KMS-11 (cell line): Measurements from ENCODE around the gene INTS2.
"Not testable (repeated sequence)": the region's sequence is repeated elsewhere in the genome, so short reads cannot be mapped to it uniquely, and the experiment has no call there.

Experiments used
- H2AFZ ChIP-seq: fragments of 200-600 bp; sonication (generic); 2 replicates; pipeline ENCODE4 v1.6.1; 2016; ENCODE audit warnings: antibody characterized with exemption, mixed run types, low read depth
- H3K27ac ChIP-seq: fragments of 200-600 bp; sonication (generic); 2 replicates; pipeline ENCODE4 v1.6.1; 2016; ENCODE audit warnings: mild to moderate bottlenecking, mixed run types
- H3K27me3 ChIP-seq: fragments of 200-600 bp; sonication (generic); 2 replicates; pipeline ENCODE4 v1.6.1; 2017; ENCODE audit warnings: mild to moderate bottlenecking, low read depth, mixed run types, moderate library complexity; ENCODE audit not compliant: insufficient read depth
- H3K36me3 ChIP-seq: fragments of 200-600 bp; sonication (generic); 2 replicates; pipeline ENCODE4 v1.6.1; 2017; ENCODE audit warnings: mild to moderate bottlenecking, mixed run types; ENCODE audit not compliant: insufficient read depth
- H3K4me1 ChIP-seq: fragments of 200-600 bp; sonication (generic); 2 replicates; pipeline ENCODE4 v1.6.1; 2016; ENCODE audit warnings: mild to moderate bottlenecking, low read depth, mixed run types; ENCODE audit not compliant: poor library complexity, severe bottlenecking
- H3K4me2 ChIP-seq: fragments of 200-600 bp; sonication (generic); 2 replicates; pipeline ENCODE4 v1.7.0; 2016; ENCODE audit warnings: mild to moderate bottlenecking, mixed run types
- H3K4me3 ChIP-seq: fragments of 200-600 bp; sonication (generic); IDR thresholded peaks from 2 replicates; pipeline ENCODE4 v1.6.1; 2017; ENCODE audit warnings: low read depth, low read length, mixed read lengths; ENCODE audit not compliant: insufficient read depth
- H3K79me2 ChIP-seq: fragments of 200-600 bp; sonication (generic); 2 replicates; pipeline ENCODE4 v1.6.1; 2016; ENCODE audit warnings: low read depth, mixed run types; ENCODE audit not compliant: insufficient read depth
- H3K9ac ChIP-seq: fragments of 200-600 bp; sonication (generic); 2 replicates; pipeline ENCODE4 v1.6.1; 2016; ENCODE audit warnings: mild to moderate bottlenecking, mixed run types
- H4K20me1 ChIP-seq: fragments of 200-600 bp; sonication (generic); 2 replicates; pipeline ENCODE4 v1.6.1; 2016; ENCODE audit warnings: mild to moderate bottlenecking, mixed run types; ENCODE audit not compliant: insufficient read depth
- TF ChIP-seq, protein P1 (sequence below): fragments of 200-600 bp; sonication (generic); conservative IDR thresholded peaks from 2 replicates; pipeline ENCODE4 v1.6.1; 2017; ENCODE audit warnings: low read depth, mild to moderate bottlenecking, antibody characterized with exemption, low read length, moderate library complexity, mixed read lengths

Gene INTS2

DNA sequence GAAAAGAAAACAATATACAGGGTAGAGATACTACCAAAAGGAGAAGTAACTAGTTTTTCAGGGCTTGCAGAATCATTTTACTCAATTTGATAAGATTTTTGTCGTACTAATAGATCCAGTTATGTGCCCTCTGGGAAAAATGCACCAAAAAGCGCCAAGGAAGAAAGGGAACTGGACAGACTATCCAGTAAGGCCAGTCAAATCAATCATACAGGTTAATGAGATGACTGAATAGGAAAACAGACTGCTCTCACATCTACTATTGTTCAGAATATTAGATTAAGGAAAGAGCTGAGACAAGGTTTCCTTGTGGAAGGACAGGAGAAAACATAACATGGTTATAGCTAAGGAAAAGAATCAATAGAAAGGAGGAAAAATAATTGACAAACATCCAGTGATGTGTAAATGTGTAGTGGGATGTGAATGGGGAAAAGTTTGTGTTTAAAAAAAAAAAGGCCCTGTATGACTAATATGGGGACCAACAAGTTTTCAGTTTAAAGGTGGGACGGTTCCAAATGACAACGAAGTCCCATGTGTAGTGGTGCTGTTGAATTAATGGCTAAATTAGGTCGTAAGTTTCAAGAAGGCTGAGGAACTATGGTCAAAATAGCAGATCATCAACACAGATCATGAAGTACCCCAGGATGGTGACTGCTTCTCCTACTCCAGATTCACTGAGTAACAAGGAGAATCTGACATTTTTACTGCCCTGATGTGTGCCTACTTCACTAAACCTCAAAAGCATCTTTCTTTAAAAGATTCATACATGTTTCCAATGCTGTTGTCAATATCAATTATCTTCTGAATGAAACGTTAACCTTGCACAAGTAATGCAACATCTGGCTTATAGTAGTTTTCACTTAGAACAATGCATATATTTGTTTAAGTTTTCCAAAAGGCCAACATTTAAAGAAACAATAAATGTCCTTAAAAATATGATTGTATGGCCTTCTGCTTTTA, 105.2 kb downstream of the INTS2 start:
- TF ChIP-seq, protein P1, sequence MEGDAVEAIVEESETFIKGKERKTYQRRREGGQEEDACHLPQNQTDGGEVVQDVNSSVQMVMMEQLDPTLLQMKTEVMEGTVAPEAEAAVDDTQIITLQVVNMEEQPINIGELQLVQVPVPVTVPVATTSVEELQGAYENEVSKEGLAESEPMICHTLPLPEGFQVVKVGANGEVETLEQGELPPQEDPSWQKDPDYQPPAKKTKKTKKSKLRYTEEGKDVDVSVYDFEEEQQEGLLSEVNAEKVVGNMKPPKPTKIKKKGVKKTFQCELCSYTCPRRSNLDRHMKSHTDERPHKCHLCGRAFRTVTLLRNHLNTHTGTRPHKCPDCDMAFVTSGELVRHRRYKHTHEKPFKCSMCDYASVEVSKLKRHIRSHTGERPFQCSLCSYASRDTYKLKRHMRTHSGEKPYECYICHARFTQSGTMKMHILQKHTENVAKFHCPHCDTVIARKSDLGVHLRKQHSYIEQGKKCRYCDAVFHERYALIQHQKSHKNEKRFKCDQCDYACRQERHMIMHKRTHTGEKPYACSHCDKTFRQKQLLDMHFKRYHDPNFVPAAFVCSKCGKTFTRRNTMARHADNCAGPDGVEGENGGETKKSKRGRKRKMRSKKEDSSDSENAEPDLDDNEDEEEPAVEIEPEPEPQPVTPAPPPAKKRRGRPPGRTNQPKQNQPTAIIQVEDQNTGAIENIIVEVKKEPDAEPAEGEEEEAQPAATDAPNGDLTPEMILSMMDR: no peak
- Histone ChIP-seq H3K79me2 (no peaks in the 10 kb centered on the region), H3K27ac (no peak overlapping the region), H2AFZ (no peak overlapping the region), H3K4me3 (no peak overlapping the region), H4K20me1 (0 out of 2 replicates have a peak, but pooled peaks cover 6% of the 10 kb centered on the region), H3K9ac (no peak overlapping the region), H3K36me3 (no peaks in the 10 kb centered on the region), H3K4me1 (peaks cover 10% of the 10 kb centered on the region), H3K4me2 (no peak overlapping the region), H3K27me3 (no peaks in the 10 kb centered on the region)

DNA sequence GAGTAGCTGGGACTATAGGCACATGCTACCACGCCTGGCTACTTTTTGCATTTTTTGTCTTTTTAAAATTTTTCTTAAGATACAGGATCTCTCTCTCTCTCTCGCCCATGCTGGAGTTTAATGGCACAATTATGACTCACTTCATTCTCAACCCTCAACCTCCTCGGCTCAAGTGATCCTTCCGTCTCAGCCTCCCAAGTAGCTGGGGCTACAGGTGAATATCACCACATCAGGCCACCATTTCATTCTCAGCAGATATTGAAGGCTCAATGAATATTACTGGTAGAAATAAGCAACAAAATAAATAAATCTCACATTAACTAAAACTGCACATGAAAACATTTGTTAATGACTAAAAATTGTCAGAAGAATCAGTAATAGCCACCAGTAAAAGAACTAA, 106.1 kb downstream of the INTS2 start:
- H3K4me2 ChIP-seq: no peak overlapping the region
- TF ChIP-seq, protein P1: no peak
- H3K4me3 ChIP-seq: no peak overlapping the region
- peaks cover 10% of the 10 kb centered on the region for H3K4me1 ChIP-seq
- H3K9ac ChIP-seq: no peak overlapping the region
- H3K27ac ChIP-seq: no peak overlapping the region
- H2AFZ ChIP-seq: no peak overlapping the region
- H3K36me3 ChIP-seq: no peaks in the 10 kb centered on the region
- no peaks in the 10 kb centered on the region for H3K79me2 ChIP-seq
- H3K27me3 ChIP-seq: no peaks in the 10 kb centered on the region
- H4K20me1 ChIP-seq: 0 out of 2 replicates have a peak, but pooled peaks cover 6% of the 10 kb centered on the region

DNA sequence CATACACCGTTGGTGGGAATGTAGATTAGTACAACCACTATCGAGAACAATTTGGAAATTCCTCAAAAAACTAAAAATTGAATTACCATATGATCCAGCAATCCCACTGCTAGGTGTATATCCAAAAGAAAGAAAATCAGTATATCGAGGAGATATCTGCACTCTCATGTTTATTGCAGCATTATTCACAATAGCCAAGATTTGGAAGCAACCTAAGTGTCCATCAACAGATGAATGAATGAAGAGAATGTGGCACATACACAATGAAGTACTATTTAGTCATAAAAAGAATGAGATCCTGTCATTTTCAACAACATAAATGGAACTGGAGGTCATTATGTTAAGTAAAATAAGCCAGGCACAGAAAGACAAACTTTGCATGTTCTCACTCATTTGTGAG, 108.5 kb downstream of the INTS2 start:
- H3K27me3 ChIP-seq, H3K4me2 ChIP-seq, H3K9ac ChIP-seq, H4K20me1 ChIP-seq, H3K4me1 ChIP-seq, H3K36me3 ChIP-seq, H3K4me3 ChIP-seq, H3K27ac ChIP-seq, H3K79me2 ChIP-seq, H2AFZ ChIP-seq: not testable (repeated sequence)

DNA sequence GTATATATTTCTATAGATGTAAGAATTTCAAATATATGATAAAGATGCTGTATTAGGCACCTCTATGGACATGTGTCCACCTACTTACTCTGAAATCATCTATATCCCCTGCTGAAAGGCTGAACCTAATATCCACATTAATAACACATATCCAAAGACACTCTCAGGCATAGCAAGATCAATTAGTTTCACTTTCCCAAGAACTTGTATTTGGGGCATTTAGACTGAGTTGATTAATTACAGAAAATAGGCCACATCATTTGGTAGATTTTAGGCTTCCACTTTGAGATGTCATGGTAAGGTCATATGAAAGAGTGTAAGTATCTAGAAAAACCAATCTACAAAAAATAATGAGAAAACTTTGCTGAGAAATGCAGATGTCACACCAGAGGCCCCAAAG, 109.6 kb downstream of the INTS2 start:
- H3K27ac ChIP-seq: no peak overlapping the region
- no peak overlapping the region for H3K9ac ChIP-seq
- no peak overlapping the region for H2AFZ ChIP-seq
- no peaks in the 10 kb centered on the region for H3K27me3 ChIP-seq
- peaks cover 10% of the 10 kb centered on the region for H3K4me1 ChIP-seq
- H3K79me2 ChIP-seq: no peaks in the 10 kb centered on the region
- 0 out of 2 replicates have a peak, but pooled peaks cover 6% of the 10 kb centered on the region for H4K20me1 ChIP-seq
- H3K4me2 ChIP-seq: no peak overlapping the region
- no peaks in the 10 kb centered on the region; the same call in 1 of the 2 replicates for H3K36me3 ChIP-seq
- TF ChIP-seq, protein P1: no peak
- no peak overlapping the region for H3K4me3 ChIP-seq

DNA sequence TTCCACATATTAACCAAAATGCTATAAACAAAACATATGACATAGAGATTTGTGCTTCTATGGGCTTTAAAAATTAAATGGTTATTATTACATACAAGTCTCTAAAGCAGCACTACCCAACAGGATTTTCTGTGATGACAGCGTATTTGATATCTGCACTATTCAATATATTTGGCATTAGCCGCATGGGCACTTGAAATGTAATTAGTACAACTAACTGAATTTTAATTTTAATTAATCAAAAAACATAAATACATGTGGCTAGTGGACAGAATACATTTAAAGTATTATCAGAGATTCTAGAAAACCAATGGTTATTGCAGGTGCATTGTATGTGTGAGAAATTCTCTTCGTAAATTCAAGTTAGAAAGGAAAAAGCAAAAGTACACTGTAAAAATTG, 110.3 kb downstream of the INTS2 start:
- no peak overlapping the region for H3K4me3 ChIP-seq

More for the DNA sequence above, 110.3 kb downstream of the INTS2 start:
- no peaks in the 10 kb centered on the region for H3K79me2 ChIP-seq
- 0 out of 2 replicates have a peak, but pooled peaks cover 6% of the 10 kb centered on the region for H4K20me1 ChIP-seq
- H3K27ac ChIP-seq: no peak overlapping the region
- peaks cover 10% of the 10 kb centered on the region for H3K4me1 ChIP-seq
- no peak overlapping the region for H3K9ac ChIP-seq
- H3K4me2 ChIP-seq: no peak overlapping the region
- H3K27me3 ChIP-seq: no peaks in the 10 kb centered on the region
- TF ChIP-seq, protein P1: no peak
- no peaks in the 10 kb centered on the region; the same call in 1 of the 2 replicates for H3K36me3 ChIP-seq
- no peak overlapping the region for H2AFZ ChIP-seq
